ENCODE data around the gene PADI3. TPM values are rescaled to one million over a fixed set of nuclear protein-coding genes. Genes with fewer than 3 reads are reported as not detected.

Gene PADI3, protein sequence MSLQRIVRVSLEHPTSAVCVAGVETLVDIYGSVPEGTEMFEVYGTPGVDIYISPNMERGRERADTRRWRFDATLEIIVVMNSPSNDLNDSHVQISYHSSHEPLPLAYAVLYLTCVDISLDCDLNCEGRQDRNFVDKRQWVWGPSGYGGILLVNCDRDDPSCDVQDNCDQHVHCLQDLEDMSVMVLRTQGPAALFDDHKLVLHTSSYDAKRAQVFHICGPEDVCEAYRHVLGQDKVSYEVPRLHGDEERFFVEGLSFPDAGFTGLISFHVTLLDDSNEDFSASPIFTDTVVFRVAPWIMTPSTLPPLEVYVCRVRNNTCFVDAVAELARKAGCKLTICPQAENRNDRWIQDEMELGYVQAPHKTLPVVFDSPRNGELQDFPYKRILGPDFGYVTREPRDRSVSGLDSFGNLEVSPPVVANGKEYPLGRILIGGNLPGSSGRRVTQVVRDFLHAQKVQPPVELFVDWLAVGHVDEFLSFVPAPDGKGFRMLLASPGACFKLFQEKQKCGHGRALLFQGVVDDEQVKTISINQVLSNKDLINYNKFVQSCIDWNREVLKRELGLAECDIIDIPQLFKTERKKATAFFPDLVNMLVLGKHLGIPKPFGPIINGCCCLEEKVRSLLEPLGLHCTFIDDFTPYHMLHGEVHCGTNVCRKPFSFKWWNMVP
- not detected in 2 replicates for total RNA-seq

DNA sequence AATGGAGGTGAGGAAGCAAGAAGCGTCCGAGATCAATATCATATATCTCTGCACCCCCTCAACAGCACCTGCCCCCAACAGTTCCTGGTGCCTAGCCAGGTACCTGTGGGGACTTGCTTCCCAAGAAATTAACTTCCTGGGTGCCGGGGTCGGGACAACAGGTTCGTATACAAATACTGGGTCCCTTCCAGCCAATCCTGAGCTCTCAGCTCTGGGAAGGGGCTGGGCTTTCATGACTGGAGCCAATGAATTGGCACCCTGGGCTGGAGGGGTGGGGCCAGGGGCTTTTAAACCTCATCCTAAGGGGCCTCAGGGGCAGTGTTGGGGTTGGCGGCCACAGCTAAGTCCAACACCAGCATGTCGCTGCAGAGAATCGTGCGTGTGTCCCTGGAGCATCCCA, at the start of gene PADI3:
Gene PADI3, plus strand, starts transcription at position 318 of the 400 bp plus-strand sequence. Its CDS starts 40 bp downstream, at position 358.

DNA sequence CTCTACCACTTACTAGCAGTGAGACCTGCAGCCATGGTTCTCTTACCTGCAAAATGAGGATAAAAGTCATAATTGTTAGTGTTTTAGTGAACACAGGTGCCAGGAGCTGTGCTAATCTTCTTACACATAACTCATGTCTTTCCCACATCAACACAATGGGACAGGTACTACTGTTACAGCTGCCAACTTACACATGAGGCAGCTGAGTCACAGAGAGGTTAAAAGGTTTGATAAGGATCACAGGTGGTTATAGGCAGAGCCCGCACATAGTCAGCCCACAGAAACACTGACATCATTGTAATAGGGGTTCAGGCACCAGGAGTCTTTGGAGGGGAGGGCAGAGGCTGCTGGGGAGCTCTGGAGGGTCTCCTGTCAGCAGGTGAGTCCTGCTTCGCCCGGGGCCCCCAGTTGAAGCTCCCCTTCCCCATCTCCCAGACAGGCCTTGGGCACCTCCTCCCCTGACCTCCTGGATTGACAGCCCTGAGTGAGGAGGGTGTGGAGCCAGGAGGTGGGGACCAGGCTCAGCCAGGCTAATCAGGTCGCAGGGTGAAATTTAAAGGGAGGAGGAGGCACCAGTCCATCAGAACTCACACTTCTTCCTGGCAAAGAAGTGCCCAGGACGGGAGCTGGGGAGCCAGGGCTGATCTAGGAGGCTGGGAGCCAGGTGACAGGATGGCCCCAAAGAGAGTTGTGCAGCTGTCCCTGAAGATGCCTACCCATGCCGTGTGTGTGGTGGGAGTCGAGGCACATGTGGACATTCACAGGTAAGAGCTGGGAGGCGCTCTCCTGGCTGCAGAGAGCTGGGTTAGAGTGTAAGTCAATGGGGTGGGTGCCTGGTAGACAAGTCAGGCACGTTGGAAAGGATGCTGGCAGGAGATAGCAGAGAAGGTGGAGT, 44.1 kb upstream of the PADI3 start, which contains the start of gene PADI1:
Gene PADI1, plus strand, starts transcription at position 583 of the 895 bp plus-strand sequence. Its CDS starts 90 bp downstream, at position 673.

DNA sequence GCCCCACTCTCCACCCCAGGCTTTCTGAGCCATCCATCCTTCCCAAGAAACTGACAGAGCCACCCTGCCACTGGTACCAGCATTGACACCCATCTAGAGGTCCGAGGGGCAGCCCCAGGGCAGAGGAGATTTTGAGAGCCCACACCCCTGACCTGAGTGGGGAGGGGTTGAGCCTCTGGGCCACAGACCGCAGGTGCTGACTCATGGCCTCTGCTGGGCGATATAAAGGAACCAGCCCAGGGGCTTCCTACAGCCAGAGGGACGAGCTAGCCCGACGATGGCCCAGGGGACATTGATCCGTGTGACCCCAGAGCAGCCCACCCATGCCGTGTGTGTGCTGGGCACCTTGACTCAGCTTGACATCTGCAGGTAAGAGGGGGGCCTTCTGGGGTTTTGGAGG, 59.0 kb downstream of the PADI3 start, which contains the start of gene PADI4:
Gene PADI4, plus strand, starts transcription at position 252 of the 400 bp plus-strand sequence. Its CDS starts 26 bp downstream, at position 278.

Other genes with a start within 250 kb of the PADI3 start
- gene ATP13A2, start 237.2 kb upstream of the PADI3 start, total RNA-seq = 14.0 and 21.0 TPM in 2 replicates
- gene SDHB, start 195.1 kb upstream of the PADI3 start, total RNA-seq = 97.8 and 146 TPM in 2 replicates
- gene PADI2, start 129.6 kb upstream of the PADI3 start, total RNA-seq = under 0.01 and 0.15 TPM in 2 replicates
- not detected in 2 replicates for gene PADI1, start 44.0 kb upstream of the PADI3 start, total RNA-seq
- gene PADI4, start 59.1 kb downstream of the PADI3 start, total RNA-seq = not detected in 2 replicates
- not detected in 2 replicates for gene PADI6, start 123.1 kb downstream of the PADI3 start, total RNA-seq
- gene RCC2, start 190.6 kb downstream of the PADI3 start, total RNA-seq = 34.8 and 39.7 TPM in 2 replicates

Data from smooth muscle cell of trachea (primary cell).